Skeletal muscle cell (primary cell): ENCODE results near the gene VAMP4.

Source experiments
- DNase-seq: peaks from one replicate; pipeline ENCODE4 v3.0.0-alpha.2; 2010; ENCODE audit warnings: low read depth
- H3K4me3 ChIP-seq: 2 replicates; pipeline ENCODE4 v1.5.1; 2011; ENCODE audit warnings: low read depth, mild to moderate bottlenecking, control low read depth, low read length, moderate library complexity

VAMP4 gene

GRCh38 chr1:171741872-171742576 is at the start of gene VAMP4:
VAMP4 (minus strand) TSS chr1:171742065; CDS start chr1:171738414, 3,651 bp downstream.
- peak within 1 kb of the TSS; percentile 76 for H3K4me3 ChIP-seq
- DNase-seq = peak; percentile 56

GRCh38 chr1:171790318-171790717 is 48.5 kb upstream of the VAMP4 start:
- DNase-seq = no peak
- H3K4me3 ChIP-seq = no peak overlapping the region

GRCh38 chr1:171788696-171789095 is 46.8 kb upstream of the VAMP4 start:
- no peak overlapping the region for H3K4me3 ChIP-seq
- no peak for DNase-seq

- no peak for DNase-seq
- H3K4me3 ChIP-seq = no peak overlapping the region
Measured at GRCh38 chr1:171787686-171788480, 46.0 kb upstream of the VAMP4 start.

- H3K4me3 ChIP-seq = no peak overlapping the region
- DNase-seq = no peak
Measured at GRCh38 chr1:171786534-171786933, 44.7 kb upstream of the VAMP4 start.

- no peak for DNase-seq
- no peak overlapping the region for H3K4me3 ChIP-seq
Measured at GRCh38 chr1:171785766-171786165, 43.9 kb upstream of the VAMP4 start.

GRCh38 chr1:171784784-171785183 is 42.9 kb upstream of the VAMP4 start:
- DNase-seq = no peak
- no peak overlapping the region for H3K4me3 ChIP-seq

- no peak overlapping the region for H3K4me3 ChIP-seq
- no peak for DNase-seq
Measured at GRCh38 chr1:171783816-171784530, 42.1 kb upstream of the VAMP4 start.

- peak within 1 kb of the TSS; percentile 98 for H3K4me3 ChIP-seq
- DNase-seq = peak; percentile 98
Measured at GRCh38 chr1:171781176-171781875, 39.5 kb upstream of the VAMP4 start, which contains the start of gene METTL13. METTL13 (plus strand) TSS chr1:171781660; CDS start chr1:171781968, 308 bp downstream.

GRCh38 chr1:171780583-171781175 is 38.8 kb upstream of the VAMP4 start:
- DNase-seq = no peak
- H3K4me3 ChIP-seq = peak overlapping the region; percentile 57

GRCh38 chr1:171772312-171772711 is 30.4 kb upstream of the VAMP4 start:
- DNase-seq = no peak
- H3K4me3 ChIP-seq = no peak overlapping the region

- DNase-seq = no peak
- no peak overlapping the region for H3K4me3 ChIP-seq
Measured at GRCh38 chr1:171769754-171770153, 27.9 kb upstream of the VAMP4 start.

- no peak overlapping the region for H3K4me3 ChIP-seq
- DNase-seq = no peak
Measured at GRCh38 chr1:171769171-171769570, 27.3 kb upstream of the VAMP4 start.

- DNase-seq = no peak
- no peak overlapping the region for H3K4me3 ChIP-seq
Measured at GRCh38 chr1:171763764-171764163, 21.9 kb upstream of the VAMP4 start.

GRCh38 chr1:171762143-171762563 is 20.3 kb upstream of the VAMP4 start:
- DNase-seq = no peak
- no peak overlapping the region for H3K4me3 ChIP-seq

GRCh38 chr1:171758011-171758410 is 16.1 kb upstream of the VAMP4 start:
- DNase-seq = no peak
- no peak overlapping the region for H3K4me3 ChIP-seq

- DNase-seq = no peak
- no peak overlapping the region for H3K4me3 ChIP-seq
Measured at GRCh38 chr1:171756856-171757255, 15.0 kb upstream of the VAMP4 start.

GRCh38 chr1:171754971-171755370 is 13.1 kb upstream of the VAMP4 start:
- no peak overlapping the region for H3K4me3 ChIP-seq
- no peak for DNase-seq

GRCh38 chr1:171754353-171754705 is 12.5 kb upstream of the VAMP4 start:
- no peak for DNase-seq
- H3K4me3 ChIP-seq = no peak overlapping the region
